ENCODE results near the gene LSM10. TPM values are rescaled to one million over a fixed set of nuclear protein-coding genes. Genes with fewer than 3 reads are reported as not detected.

The LSM10 gene
- total and polyA plus RNA-seq, 2 of the 4 experiments (the other 2 are of a cell fraction): 11.7 to 78.9 TPM

GRCh38 chr1:36389261-36389660, 8.4 kb downstream of the LSM10 start:
- Histone ChIP-seq H3K4me1 (ENCODE audit: control insufficient read depth, insufficient read depth, low read length) (peaks cover 18% of the 10 kb centered on the region), H2AFZ (replicated peaks; ENCODE audit: low read length, poor library complexity) (no peak overlapping the region), H3K9me3 (ENCODE audit: control insufficient read depth, insufficient read depth, low read length) (no peaks in the 10 kb centered on the region), H2BK15ac (ENCODE audit: low read depth, low read length) (no peak overlapping the region; the same call in 2 of the 3 replicates), H3K36me3 (ENCODE audit: control insufficient read depth, insufficient read depth, low read length) (peaks cover 23% of the 10 kb centered on the region), H3K14ac (replicated peaks; ENCODE audit: low read depth, low read length) (no peak overlapping the region; the same call in 1 of the 2 replicates), H3K18ac (ENCODE audit: low read depth, low read length) (0 out of 2 replicates have a peak overlapping the region, but pooled peaks have one; percentile 5), H3K27me3 (ENCODE audit: control insufficient read depth, insufficient read depth, low read length) (no peaks in the 10 kb centered on the region), H4K91ac (ENCODE audit: insufficient read depth, low read depth, low read length) (no peak overlapping the region), H3K9me1 (ENCODE audit: insufficient read depth, low read length) (peaks cover 25% of the 10 kb centered on the region), H3K23ac (ENCODE audit: low read depth, low read length) (peak overlapping the region; percentile 23; the same call in 1 of the 2 replicates), H3K79me1 (ENCODE audit: low read depth in 1 of 2, low read length in 2 of 2) (peaks cover 9 to 56% of the 10 kb centered on the region in 2 experiments), H4K8ac (ENCODE audit: low read depth in 2 of 2, low read length in 2 of 2) (peak overlapping the region in 1 of 2 experiments; percentile 12; a peak in 1 of 4 replicates), H2BK20ac (ENCODE audit: low read depth, low read length) (no peak overlapping the region; the same call in 1 of the 2 replicates), H3K27ac (ENCODE audit: insufficient read depth, low read length) (no peak overlapping the region), H4K5ac (ENCODE audit: low read depth, low read length) (no peak overlapping the region), H3K4me2 (ENCODE audit: low read depth, low read length) (no peak overlapping the region), H3K4ac (ENCODE audit: low read depth, low read length) (peak overlapping the region; percentile 25; the same call in 1 of the 2 replicates), H4K20me1 (ENCODE audit: insufficient read depth, low read length) (peaks cover 15% of the 10 kb centered on the region), H3K9ac (ENCODE audit: low read depth, low read length) (no peak overlapping the region; the same call in 1 of the 2 replicates), H2BK5ac (ENCODE audit: low read depth, low read length, poor library complexity, severe bottlenecking) (peak overlapping the region; percentile 51), H2BK120ac (ENCODE audit: low read depth, low read length) (no peak overlapping the region; the same call in 1 of the 2 replicates), H2AK5ac (ENCODE audit: low read depth, low read length) (peak overlapping the region; percentile 27; the same call in 1 of the 2 replicates), H3K4me3 (ENCODE audit: insufficient read depth, low read depth, low read length) (no peak overlapping the region), H3K56ac (ENCODE audit: extremely low read depth, insufficient read depth, low read length) (no peak overlapping the region), H2AK9ac (replicated peaks; ENCODE audit: low read depth, low read length, poor library complexity) (no peak overlapping the region)
- no TSS peak for BruUV-seq (replicated peaks)
- no CpG with 5 or more reads among the region's 2 CpGs for WGBS, 2 experiments (ENCODE audit: extremely low coverage in 2 of 2, insufficient read length in 1 of 2)
- ATAC-seq (ENCODE audit: low read depth): no peak
- TF ChIP-seq ELK1 (IDR thresholded peaks at IDR 0.05; ENCODE audit: borderline replicate concordance, low read depth, low read length) (no peak), BHLHE40 (IDR thresholded peaks at IDR 0.05; ENCODE audit: low read depth, low read length) (no peak), SMC3 (IDR thresholded peaks at IDR 0.05; ENCODE audit: low read depth, low read length) (no peak), FOS (IDR thresholded peaks at IDR 0.05; ENCODE audit: low read depth, low read length) (no peak), POLR2A (IDR thresholded peaks at IDR 0.05; ENCODE audit: low read depth, low read length) (no peak), CTCF (conservative IDR thresholded peaks at IDR 0.05; ENCODE audit: low read depth, low read length) (no peak), RAD21 (IDR thresholded peaks at IDR 0.05; ENCODE audit: low read length) (no peak)
- dilution Hi-C loops (cut with HindIII; ENCODE audit: low sequenced_read_pairs, unreplicated experiment) (no loop called here), in situ Hi-C loops (cut with MboI; ENCODE audit: low sequenced_read_pairs) (no loop called here), intact Hi-C loops (cut with micrococcal nuclease) (loop anchor here (5.0 kb wide), 2 partner anchors 33 to 67 kb away; partner anchors contain the start of gene EVA1B)
- ChIA-PET CTCF (interaction anchor here (1.6 kb wide), 1 partner anchor 239 kb away, joined by 3 read pairs; no protein-coding TSS in a partner anchor), POLR2A (ENCODE audit: unreplicated experiment) (no interaction called here)
- DNase-seq: no peak
